ENCODE results near the gene KLHL30.

Gene KLHL30, protein sequence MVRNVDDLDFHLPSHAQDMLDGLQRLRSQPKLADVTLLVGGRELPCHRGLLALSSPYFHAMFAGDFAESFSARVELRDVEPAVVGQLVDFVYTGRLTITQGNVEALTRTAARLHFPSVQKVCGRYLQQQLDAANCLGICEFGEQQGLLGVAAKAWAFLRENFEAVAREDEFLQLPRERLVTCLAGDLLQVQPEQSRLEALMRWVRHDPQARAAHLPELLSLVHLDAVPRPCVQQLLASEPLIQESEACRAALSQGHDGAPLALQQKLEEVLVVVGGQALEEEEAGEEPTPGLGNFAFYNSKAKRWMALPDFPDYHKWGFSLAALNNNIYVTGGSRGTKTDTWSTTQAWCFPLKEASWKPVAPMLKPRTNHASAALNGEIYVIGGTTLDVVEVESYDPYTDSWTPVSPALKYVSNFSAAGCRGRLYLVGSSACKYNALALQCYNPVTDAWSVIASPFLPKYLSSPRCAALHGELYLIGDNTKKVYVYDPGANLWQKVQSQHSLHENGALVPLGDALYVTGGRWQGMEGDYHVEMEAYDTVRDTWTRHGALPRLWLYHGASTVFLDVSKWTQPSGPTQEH

DNA sequence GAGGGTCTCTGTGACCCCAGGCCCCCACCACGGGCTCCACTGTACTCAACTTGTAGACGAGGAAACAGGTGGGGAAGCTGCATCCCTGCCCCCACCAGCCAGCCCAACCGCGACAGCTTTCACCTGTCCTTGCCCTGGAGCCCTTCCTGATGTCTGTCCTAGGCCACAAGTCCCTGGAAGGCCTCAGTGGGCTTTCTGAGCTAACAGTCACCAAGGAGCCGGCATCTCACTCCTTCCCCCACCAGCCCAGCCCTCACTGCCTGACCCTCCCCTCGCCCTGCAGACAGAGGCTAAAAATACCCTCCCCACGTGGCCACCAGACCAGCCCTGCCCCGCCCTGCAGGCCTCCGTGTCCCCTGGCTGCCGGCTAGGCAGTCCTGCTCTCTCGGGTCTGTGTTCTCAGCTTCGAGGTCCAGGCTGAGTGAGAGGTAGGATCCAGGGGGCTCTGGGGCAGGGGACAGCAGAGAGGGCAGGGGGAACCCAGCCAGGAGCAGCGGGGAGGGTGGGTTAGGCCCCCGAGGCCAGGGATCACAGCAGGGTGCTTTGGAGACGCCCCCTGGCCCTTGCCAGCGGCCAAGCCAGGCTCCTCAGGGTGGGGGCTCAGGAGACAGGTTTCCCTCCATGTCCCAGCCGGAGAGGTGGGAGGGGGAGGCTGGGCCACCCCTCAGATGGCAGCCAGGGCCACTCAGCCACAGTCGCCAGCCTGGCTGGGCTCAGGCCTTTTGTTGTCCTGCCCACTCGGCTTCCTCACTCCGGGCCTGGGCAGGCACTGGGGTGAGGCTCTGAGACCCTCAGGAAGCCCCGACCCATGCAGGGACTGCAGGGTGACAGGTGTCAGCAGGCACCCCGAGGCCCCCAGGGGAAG, at the start of gene KLHL30:
Gene KLHL30 (plus strand): TSS at position 338 of the 865 bp plus-strand sequence. CDS start 2,087 bp downstream, outside the sequence.
- DNase-seq (ENCODE audit: low spot score) = no peak

DNA sequence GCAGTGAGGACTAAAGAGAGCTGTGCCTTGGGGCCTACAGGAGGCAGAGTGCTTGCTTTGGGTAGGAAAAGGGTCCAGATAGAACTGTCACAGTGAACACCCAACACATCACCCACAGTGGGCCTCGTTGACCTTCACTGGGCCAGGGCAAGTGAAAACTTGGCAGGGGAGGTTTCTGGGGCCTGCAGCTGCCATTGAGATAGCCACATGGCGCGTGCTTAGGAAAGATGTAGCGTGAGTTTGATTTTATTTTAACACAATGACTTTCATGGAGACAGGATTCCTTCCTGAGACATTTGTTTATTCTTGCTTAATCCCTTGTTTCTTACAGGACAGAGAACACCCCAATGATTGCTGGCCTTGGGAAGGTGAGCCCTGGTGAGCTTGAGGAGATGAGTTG, 47.6 kb upstream of the KLHL30 start:
- no peak for DNase-seq (ENCODE audit: low spot score)

DNA sequence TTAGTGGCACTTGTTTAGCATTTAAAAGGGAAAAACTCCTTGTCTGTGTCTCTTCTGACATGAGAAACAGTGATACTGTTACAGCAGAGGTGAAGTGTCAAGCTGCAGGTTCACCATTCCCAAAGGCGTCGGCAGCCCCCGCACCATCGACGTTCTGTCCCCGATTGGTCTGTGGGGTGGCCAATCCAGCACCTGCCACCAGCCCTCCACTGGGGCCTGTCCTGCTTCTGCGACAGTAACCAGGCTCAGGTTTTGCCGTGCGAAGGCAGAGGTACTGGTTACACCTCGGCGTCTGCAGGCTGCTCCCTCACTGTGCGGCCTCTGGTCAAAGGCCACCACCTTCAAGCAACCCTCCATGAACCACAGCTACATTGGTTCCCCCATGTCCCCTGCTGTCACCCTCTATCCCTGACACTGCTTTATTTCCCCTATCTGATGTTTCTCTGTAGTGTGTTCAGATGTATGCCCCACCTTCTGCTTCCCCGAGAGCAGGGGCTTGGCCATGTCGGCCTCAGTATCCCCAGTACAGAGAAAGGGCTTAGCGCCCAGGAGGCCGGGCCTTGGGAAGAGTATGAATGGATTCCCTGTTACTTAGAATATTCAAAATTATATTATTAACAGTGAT, 46.9 kb upstream of the KLHL30 start:
- DNase-seq (ENCODE audit: low spot score) = no peak

- no peak for DNase-seq (ENCODE audit: low spot score)
Measured at GRCh38 chr2:238092486-238093035, 45.9 kb upstream of the KLHL30 start.

- no peak for DNase-seq (ENCODE audit: low spot score)
Measured at GRCh38 chr2:238093181-238094140, 45.0 kb upstream of the KLHL30 start.

GRCh38 chr2:238094438-238095022, 43.9 kb upstream of the KLHL30 start:
- DNase-seq (ENCODE audit: low spot score) = no peak

DNA sequence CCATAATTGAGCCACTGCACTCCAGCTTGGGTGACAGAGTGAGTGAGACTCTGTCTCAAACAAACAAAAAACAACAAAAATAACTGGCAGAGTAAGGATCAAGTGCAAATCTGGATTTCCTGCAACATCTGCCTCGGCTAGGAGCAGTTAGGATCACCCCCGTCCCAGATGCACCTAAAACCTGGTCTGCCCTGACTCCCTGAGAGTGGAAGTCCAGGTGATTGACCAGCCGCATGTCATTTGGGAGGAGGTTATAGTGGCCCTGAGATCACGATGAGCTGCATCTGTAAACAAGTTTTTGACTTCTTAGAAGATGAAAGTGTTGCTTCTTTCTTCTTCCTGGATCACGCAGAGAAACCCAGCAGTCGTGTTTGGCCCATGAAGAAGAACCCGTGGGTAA, 43.3 kb upstream of the KLHL30 start:
- no peak for DNase-seq (ENCODE audit: low spot score)

- DNase-seq (ENCODE audit: low spot score) = no peak
Measured at GRCh38 chr2:238096311-238097011, 42.0 kb upstream of the KLHL30 start.

- DNase-seq (ENCODE audit: low spot score) = no peak
Measured at GRCh38 chr2:238097201-238097987, 41.1 kb upstream of the KLHL30 start.

GRCh38 chr2:238097988-238098871, 40.2 kb upstream of the KLHL30 start:
- DNase-seq (ENCODE audit: low spot score) = peak; percentile 64

GRCh38 chr2:238098901-238099713, 39.4 kb upstream of the KLHL30 start:
- DNase-seq (ENCODE audit: low spot score) = no peak

DNA sequence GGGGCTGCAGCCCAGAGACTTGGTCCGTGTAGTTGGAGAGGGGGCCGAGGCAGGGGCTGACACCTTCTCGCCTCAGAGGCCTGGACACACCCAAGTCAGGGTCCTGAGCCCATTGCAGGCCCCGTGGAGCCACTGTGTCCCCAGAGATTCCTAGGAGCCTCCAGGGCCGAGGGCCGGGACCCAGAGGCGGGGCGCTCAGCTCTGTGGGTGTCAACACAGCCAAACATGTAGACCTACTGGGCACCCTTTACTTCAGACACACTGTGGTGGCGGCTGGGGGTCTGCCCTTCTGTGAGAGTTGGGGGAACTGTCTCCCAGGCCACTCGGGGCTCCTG, 38.8 kb upstream of the KLHL30 start:
- no peak for DNase-seq (ENCODE audit: low spot score)

GRCh38 chr2:238100049-238100820, 38.2 kb upstream of the KLHL30 start, which contains the start of gene ESPNL:
ESPNL (plus strand) TSS chr2:238100340; CDS start chr2:238100420, 80 bp downstream.
- no peak for DNase-seq (ENCODE audit: low spot score)

DNA sequence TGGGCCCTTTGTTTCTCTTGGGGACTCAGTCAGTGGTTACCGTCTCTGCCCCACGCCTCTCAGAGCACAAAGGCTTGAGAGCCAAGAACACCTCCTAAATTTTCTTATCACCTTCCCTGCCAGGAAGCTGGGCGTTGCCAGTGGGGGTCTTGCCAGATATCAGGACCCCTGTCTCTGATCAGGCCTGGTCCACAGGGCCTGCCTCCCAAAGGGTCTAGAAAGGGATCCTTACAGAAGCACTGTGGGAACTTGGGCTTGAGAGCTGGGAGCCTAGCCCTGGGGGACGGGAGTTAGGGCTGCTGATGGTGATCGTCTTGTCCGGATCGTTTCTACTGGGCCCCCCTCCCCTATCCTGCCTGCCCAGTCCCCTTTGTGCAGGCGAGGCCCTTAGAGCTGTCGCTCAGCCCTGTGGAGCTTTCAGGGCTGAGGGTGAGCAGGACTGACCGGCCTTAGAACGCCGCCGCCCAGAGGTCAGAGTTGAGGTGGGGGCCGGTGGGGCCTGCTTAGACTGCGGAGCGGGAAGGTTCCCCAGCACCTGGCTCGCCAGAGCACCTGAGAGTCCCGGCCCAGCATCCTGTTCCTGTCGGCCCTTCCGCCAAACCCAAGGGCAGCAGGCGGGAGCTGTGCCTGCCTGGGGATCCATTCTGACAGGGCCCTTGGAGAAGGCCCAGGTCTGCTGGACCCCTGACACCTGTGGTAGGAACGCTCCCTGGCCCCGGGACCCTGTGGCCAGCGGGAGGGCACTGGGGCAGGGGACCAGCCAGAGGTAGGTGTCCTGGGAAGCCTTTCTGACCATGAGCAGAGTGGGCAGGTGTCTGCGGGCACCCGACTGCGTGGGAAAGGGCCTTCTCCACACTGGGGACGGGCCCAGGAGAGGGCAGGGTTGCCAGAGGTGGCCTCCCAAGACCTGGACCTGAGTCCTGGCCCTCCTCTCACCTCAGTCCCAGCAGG, 37.4 kb upstream of the KLHL30 start:
- DNase-seq (ENCODE audit: low spot score) = no peak

Data from RKO (cell line).